Kidney (tissue), 14 donors: ENCODE data around the gene FMNL2. TPM values are rescaled to one million over a fixed set of nuclear protein-coding genes. Genes with fewer than 3 reads are reported as not detected.

Experiments
- DNase-seq, 5 donors: peaks; one replicate each; pipeline ENCODE4 v3.0.0-alpha.2; 2013 to 2020
- FAIRE-seq: peaks from 2 replicates; lab custom pipeline; 2012; peaks lifted over from hg19 to GRCh38; lab: Jason Lieb, UNC
- H3K27ac ChIP-seq, 2 donors: one replicate each; pipeline ENCODE4 v1.7.0; 2013; ENCODE audit warnings: low read depth in 2 of 2, low read length in 2 of 2, inconsistent platforms in 1 of 2
- H3K27me3 ChIP-seq: one replicate; pipeline ENCODE4 v1.7.1; 2013; ENCODE audit warnings: low read length, inconsistent platforms; ENCODE audit not compliant: control insufficient read depth, insufficient read depth
- H3K36me3 ChIP-seq, 3 donors: one replicate each; pipeline versions ENCODE4 v1.7.0 to v1.7.1; 2013; ENCODE audit warnings: low read length in 3 of 3, control low read depth in 1 of 3, inconsistent platforms in 1 of 3; ENCODE audit not compliant: insufficient read depth in 3 of 3, control insufficient read depth in 2 of 3
- H3K4me1 ChIP-seq, 3 donors: one replicate each; pipeline versions ENCODE4 v1.7.0 to v1.7.1; 2013; ENCODE audit warnings: low read length in 3 of 3, inconsistent platforms in 1 of 3, low read depth in 1 of 3; ENCODE audit not compliant: control insufficient read depth in 2 of 3, insufficient read depth in 2 of 3
- H3K4me3 ChIP-seq, 3 donors: one replicate each; pipeline versions ENCODE4 v1.7.0 to v1.8.1; 2013; ENCODE audit warnings: low read length in 3 of 3, control low read depth in 1 of 3, inconsistent platforms in 1 of 3
- H3K9ac ChIP-seq, 3 donors: one replicate each; pipeline versions ENCODE4 v1.7.0 to v1.7.1; 2013; ENCODE audit warnings: low read length in 3 of 3, control low read depth in 1 of 3, inconsistent platforms in 1 of 3
- H3K9me3 ChIP-seq, 3 donors: one replicate each; pipeline versions ENCODE4 v1.7.0 to v1.7.1; 2013; ENCODE audit warnings: low read length in 3 of 3, control low read depth in 1 of 3, inconsistent platforms in 1 of 3; ENCODE audit not compliant: control insufficient read depth in 2 of 3, insufficient read depth in 1 of 3
- intact Hi-C: fragments of 100-400 bp; cut with DNase I; formaldehyde crosslinking; loops from one replicate; pipeline ENCODE4 v1.11.1; 2022
- polyA plus RNA-seq: library from polyadenylated mRNA; stranded (reverse); fragments of 350-450 nt; fragmentation: Illumina TruSeq; extraction: RNeasy Lipid Tissue Mini Kit (QIAGEN cat#74804); gene quantifications from one replicate; pipeline ENCODE4 v1.2.3, GENCODE V29; 2014; ENCODE audit warnings: low read depth, low replicate concordance; ENCODE audit not compliant: insufficient read depth
- total RNA-seq: library from RNA; stranded (reverse); fragmentation: NEBNext Ultra II Directional; extraction: Animal tissue kit (Norgen Biotek cat#: 25700); gene quantifications from one replicate; pipeline ENCODE4 v1.2.1, GENCODE V29; 2021
- TF ChIP-seq, protein P1 (sequence below): IDR thresholded peaks from 3 replicates; pipeline ENCODE4 v1.5.1; 2012; ENCODE audit warnings: mild to moderate bottlenecking, moderate library complexity, borderline replicate concordance; ENCODE audit not compliant: insufficient read depth; ENCODE audit errors: extremely low read depth
- donor health status: control.
- donor health status: control.
- donor health status: control.
- donor health status: control.
- donor health status: control.
- donor health status: DM: yes; HTN: yes; CAD: no.
- donor health status: Normal renal cell carcinoma (clear cell type).

The FMNL2 gene
- total and polyA plus RNA-seq, 2 donors from 2014 or later = 10.7 to 39.1 TPM

DNA sequence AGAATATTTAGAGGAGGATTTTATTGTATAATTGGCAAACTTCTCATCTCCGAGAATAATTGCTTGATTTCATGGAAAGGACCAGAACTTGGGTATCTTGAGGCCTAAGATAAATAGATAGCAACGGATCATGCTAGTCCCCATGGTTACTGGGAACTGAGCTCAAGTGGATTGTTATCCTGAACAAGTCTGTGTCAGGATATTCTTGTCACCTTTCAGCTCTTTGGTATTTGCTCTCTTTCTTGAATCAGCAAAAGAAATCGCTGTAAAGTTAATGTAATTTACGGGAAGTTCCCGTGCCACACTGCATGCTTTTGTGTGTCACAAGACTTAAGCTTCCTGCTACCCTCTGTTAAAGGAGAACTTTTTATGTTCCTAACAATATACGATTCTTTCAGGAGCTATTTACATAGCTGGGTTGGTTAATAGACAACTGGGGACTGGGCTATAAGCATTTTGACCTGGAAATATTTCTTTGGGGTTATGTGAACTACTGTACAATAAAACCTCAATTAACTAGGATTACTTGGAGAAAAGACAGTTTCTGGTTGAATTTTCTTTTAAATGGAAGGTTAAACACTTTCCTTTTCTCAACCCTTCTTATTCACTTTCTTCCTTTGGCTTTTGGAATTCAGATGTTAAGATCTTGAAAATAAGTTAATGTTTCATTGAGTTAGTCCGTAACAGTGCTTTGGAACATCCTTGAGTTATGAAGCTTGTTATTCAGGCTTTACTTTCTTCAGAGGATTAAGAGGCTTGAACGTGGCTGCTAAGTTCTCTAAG, 151.2 kb downstream of the FMNL2 start:
- Histone ChIP-seq H3K4me1 (peaks cover 8 to 30% (median 15%) of the 10 kb centered on the region in 3 donors), H3K9me3 (no peaks in the 10 kb centered on the region), H3K27ac (peak overlapping the region; percentile 79 to 89), H3K27me3 (no peaks in the 10 kb centered on the region), H3K9ac (peak overlapping the region in 1 of 3 donors; percentile 42), H3K4me3 (peak overlapping the region in 2 of 3 donors; percentile 13 to 17), H3K36me3 (no peaks in the 10 kb centered on the region)
- intact Hi-C loops = no loop called here
- peak; percentile 55 for FAIRE-seq
- DNase-seq = peak in 3 of 5 donors; percentile 53 to 85 (median 85)
- TF ChIP-seq, protein P1, sequence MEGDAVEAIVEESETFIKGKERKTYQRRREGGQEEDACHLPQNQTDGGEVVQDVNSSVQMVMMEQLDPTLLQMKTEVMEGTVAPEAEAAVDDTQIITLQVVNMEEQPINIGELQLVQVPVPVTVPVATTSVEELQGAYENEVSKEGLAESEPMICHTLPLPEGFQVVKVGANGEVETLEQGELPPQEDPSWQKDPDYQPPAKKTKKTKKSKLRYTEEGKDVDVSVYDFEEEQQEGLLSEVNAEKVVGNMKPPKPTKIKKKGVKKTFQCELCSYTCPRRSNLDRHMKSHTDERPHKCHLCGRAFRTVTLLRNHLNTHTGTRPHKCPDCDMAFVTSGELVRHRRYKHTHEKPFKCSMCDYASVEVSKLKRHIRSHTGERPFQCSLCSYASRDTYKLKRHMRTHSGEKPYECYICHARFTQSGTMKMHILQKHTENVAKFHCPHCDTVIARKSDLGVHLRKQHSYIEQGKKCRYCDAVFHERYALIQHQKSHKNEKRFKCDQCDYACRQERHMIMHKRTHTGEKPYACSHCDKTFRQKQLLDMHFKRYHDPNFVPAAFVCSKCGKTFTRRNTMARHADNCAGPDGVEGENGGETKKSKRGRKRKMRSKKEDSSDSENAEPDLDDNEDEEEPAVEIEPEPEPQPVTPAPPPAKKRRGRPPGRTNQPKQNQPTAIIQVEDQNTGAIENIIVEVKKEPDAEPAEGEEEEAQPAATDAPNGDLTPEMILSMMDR = no peak

DNA sequence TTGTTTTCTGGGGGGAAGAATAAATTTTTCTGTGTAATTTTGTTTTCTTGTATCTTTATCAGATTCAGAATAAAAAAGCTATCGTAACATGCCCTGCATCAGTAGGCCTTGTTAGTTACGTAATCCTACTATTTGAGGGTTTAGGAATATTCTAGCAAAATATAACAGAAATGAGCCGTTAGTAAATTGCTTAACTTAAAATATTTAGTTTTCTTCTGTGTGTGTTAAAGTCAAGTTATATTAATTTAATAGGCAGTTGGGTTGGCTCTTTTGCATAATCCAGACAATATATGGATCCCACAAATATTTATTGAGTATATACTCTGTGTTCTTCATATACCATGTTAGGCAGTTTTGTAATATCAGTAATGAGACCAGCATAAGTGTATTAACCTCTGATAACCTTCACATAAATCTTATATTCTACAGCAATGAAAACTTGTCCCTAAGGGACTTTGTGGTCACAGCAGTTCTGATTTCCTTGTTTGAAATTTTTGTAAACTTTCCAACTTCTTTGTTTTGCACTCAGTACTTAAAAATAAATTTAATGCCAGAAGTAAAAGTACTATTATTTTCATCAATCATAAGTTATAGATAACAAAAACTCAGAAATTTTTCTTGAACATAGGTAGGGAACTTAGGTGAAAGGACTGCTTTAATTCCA, 151.9 kb downstream of the FMNL2 start:
- H3K36me3 ChIP-seq = no peaks in the 10 kb centered on the region
- H3K27ac ChIP-seq = peak overlapping the region; percentile 79 to 89
- no peaks in the 10 kb centered on the region for H3K9me3 ChIP-seq
- FAIRE-seq (peak; percentile 32), DNase-seq (no peak)
- TF ChIP-seq, protein P1 = no peak
- intact Hi-C loops = no loop called here
- H3K27me3 ChIP-seq = no peaks in the 10 kb centered on the region
- peaks cover 8 to 30% (median 15%) of the 10 kb centered on the region in 3 donors for H3K4me1 ChIP-seq
- no peak overlapping the region for H3K9ac ChIP-seq
- peak overlapping the region in 1 of 3 donors; percentile 17 for H3K4me3 ChIP-seq

DNA sequence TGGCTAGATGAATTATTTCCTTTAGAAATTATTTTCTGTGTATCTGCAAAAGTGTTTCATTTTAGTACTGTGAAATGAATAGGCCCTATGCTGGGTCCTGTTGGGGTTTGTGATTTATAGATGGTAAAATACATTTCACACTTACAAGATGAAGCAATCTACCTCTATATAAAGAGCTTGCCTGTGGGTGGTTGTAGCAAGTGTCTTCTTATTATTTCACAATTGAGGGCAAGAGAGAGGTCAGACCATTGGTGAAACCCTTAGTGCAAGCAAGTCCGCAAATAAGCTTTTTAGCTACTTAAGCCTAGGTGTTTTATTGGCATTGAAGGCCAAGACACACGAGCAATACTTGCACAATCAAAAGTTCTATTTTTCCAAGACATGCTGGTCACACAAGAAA, 153.1 kb downstream of the FMNL2 start:
- Histone ChIP-seq H3K27ac (no peak overlapping the region), H3K4me1 (peaks cover 8 to 30% (median 15%) of the 10 kb centered on the region in 3 donors), H3K27me3 (no peaks in the 10 kb centered on the region), H3K4me3 (no peak overlapping the region), H3K9me3 (no peaks in the 10 kb centered on the region), H3K9ac (no peak overlapping the region), H3K36me3 (no peaks in the 10 kb centered on the region)
- no peak for FAIRE-seq
- DNase-seq = no peak
- TF ChIP-seq, protein P1 = no peak
- intact Hi-C loops = no loop called here
